Nephron (organoid): Measurements from ENCODE around the gene COA7.

ENCODE experiments used
- H3K27ac Mint-ChIP-seq, 3 experiments: 2 replicates each; pipeline ENCODE4 v1.8.0; 2020; ENCODE audit warnings: mixed read lengths in 3 of 3, mild to moderate bottlenecking in 2 of 3, moderate library complexity in 1 of 3
- H3K27me3 Mint-ChIP-seq: 2 replicates; pipeline ENCODE4 v1.8.0; 2021; ENCODE audit warnings: low read depth, mild to moderate bottlenecking, moderate library complexity, mixed read lengths
- H3K36me3 Mint-ChIP-seq: 2 replicates; pipeline ENCODE4 v1.8.0; 2020; ENCODE audit warnings: low read depth, mixed read lengths
- H3K4me1 Mint-ChIP-seq: 2 replicates; pipeline ENCODE4 v1.8.0; 2020; ENCODE audit warnings: mixed read lengths
- H3K4me3 Mint-ChIP-seq, 3 experiments: 2 replicates each; pipeline ENCODE4 v1.8.0; 2020; ENCODE audit warnings: mild to moderate bottlenecking in 3 of 3, mixed read lengths in 3 of 3, moderate library complexity in 2 of 3
- H3K9me3 Mint-ChIP-seq: 2 replicates; pipeline ENCODE4 v1.8.0; 2020; ENCODE audit warnings: mixed read lengths
- CTCF ChIP-seq, 3 experiments: fragments of 200-600 bp; sonication (generic); IDR thresholded peaks; one replicate each; pipeline ENCODE4 v1.5.0; 2021; ENCODE audit warnings: antibody characterized with exemption in 3 of 3; ENCODE audit not compliant: unreplicated experiment in 3 of 3

The COA7 gene

GRCh38 chr1:52659356-52659755, 38.8 kb downstream of the COA7 start:
- H3K27ac Mint-ChIP-seq = peak overlapping the region; percentile 87 to 95 (median 90)
- H3K9me3 Mint-ChIP-seq = no peaks in the 10 kb centered on the region
- no peak for TF ChIP-seq CTCF (IDR thresholded peaks at IDR 0.05; ENCODE audit: unreplicated experiment in 3 of 3)
- H3K36me3 Mint-ChIP-seq = no peaks in the 10 kb centered on the region
- no peak overlapping the region for H3K4me3 Mint-ChIP-seq
- peaks cover 32% of the 10 kb centered on the region for H3K4me1 Mint-ChIP-seq
- no peaks in the 10 kb centered on the region for H3K27me3 Mint-ChIP-seq

- no peaks in the 10 kb centered on the region for H3K9me3 Mint-ChIP-seq
Observed at GRCh38 chr1:52658795-52659194, 39.4 kb downstream of the COA7 start.

GRCh38 chr1:52657702-52658101, 40.4 kb downstream of the COA7 start:
- Mint-ChIP-seq H3K4me1 (peaks cover 20% of the 10 kb centered on the region), H3K9me3 (no peaks in the 10 kb centered on the region), H3K36me3 (no peaks in the 10 kb centered on the region), H3K4me3 (no peak overlapping the region), H3K27ac (no peak overlapping the region), H3K27me3 (no peaks in the 10 kb centered on the region)
- no peak for TF ChIP-seq CTCF (IDR thresholded peaks at IDR 0.05; ENCODE audit: unreplicated experiment in 3 of 3)

More at GRCh38 chr1:52658795-52659194, 39.4 kb downstream of the COA7 start:
- Mint-ChIP-seq H3K4me3 (no peak overlapping the region), H3K27me3 (no peaks in the 10 kb centered on the region), H3K4me1 (peaks cover 31% of the 10 kb centered on the region), H3K36me3 (no peaks in the 10 kb centered on the region), H3K27ac (no peak overlapping the region)
- TF ChIP-seq CTCF (IDR thresholded peaks at IDR 0.05; ENCODE audit: unreplicated experiment in 3 of 3) = no peak

GRCh38 chr1:52654063-52654462, 44.1 kb downstream of the COA7 start:
- no peaks in the 10 kb centered on the region for H3K36me3 Mint-ChIP-seq
- TF ChIP-seq CTCF (IDR thresholded peaks at IDR 0.05; ENCODE audit: unreplicated experiment in 3 of 3) = no peak
- peaks cover 6% of the 10 kb centered on the region for H3K4me1 Mint-ChIP-seq
- H3K27me3 Mint-ChIP-seq = no peaks in the 10 kb centered on the region
- H3K4me3 Mint-ChIP-seq = no peak overlapping the region
- no peaks in the 10 kb centered on the region for H3K9me3 Mint-ChIP-seq
- no peak overlapping the region for H3K27ac Mint-ChIP-seq

GRCh38 chr1:52653207-52653849, 44.8 kb downstream of the COA7 start:
- no peak for TF ChIP-seq CTCF (IDR thresholded peaks at IDR 0.05; ENCODE audit: unreplicated experiment in 3 of 3)
- Mint-ChIP-seq H3K27me3 (no peaks in the 10 kb centered on the region), H3K27ac (no peak overlapping the region), H3K9me3 (no peaks in the 10 kb centered on the region), H3K36me3 (no peaks in the 10 kb centered on the region), H3K4me3 (no peak overlapping the region), H3K4me1 (peaks cover 6% of the 10 kb centered on the region)

GRCh38 chr1:52651904-52652303, 46.2 kb downstream of the COA7 start:
- H3K4me1 Mint-ChIP-seq = peaks cover 6% of the 10 kb centered on the region
- TF ChIP-seq CTCF (IDR thresholded peaks at IDR 0.05; ENCODE audit: unreplicated experiment in 3 of 3) = no peak
- no peaks in the 10 kb centered on the region for H3K36me3 Mint-ChIP-seq
- no peaks in the 10 kb centered on the region for H3K9me3 Mint-ChIP-seq
- H3K4me3 Mint-ChIP-seq = no peak overlapping the region
- H3K27ac Mint-ChIP-seq = peak overlapping the region in 1 of 3 experiments; percentile 59
- H3K27me3 Mint-ChIP-seq = no peaks in the 10 kb centered on the region
